Keratinocyte (primary cell): Measurements from ENCODE around the gene SPANXN5.
"Not testable (repeated sequence)": the region's sequence is repeated elsewhere in the genome, so short reads cannot be mapped to it uniquely, and the experiment has no call there.

Source experiments
- CTCF ChIP-seq, 3 experiments: IDR thresholded peaks in 1 of 3; conservative IDR thresholded peaks in 1 of 3; optimal IDR thresholded peaks in 1 of 3; 2 replicates in 2 of 3; 3 replicates in 1 of 3; pipeline versions ENCODE3 to v1.5.1; 2011; ENCODE audit warnings: low read length in 3 of 3, mild to moderate bottlenecking in 3 of 3, moderate library complexity in 2 of 3, control low read depth in 1 of 3, inconsistent platforms in 1 of 3; ENCODE audit not compliant: insufficient read depth in 2 of 3; ENCODE audit errors: extremely low read depth in 1 of 3
- EZH2 ChIP-seq: IDR thresholded peaks from one replicate; pipeline ENCODE4 v1.6.1; 2012; ENCODE audit warnings: inconsistent platforms, mild to moderate bottlenecking, low read length, moderate library complexity

DNA sequence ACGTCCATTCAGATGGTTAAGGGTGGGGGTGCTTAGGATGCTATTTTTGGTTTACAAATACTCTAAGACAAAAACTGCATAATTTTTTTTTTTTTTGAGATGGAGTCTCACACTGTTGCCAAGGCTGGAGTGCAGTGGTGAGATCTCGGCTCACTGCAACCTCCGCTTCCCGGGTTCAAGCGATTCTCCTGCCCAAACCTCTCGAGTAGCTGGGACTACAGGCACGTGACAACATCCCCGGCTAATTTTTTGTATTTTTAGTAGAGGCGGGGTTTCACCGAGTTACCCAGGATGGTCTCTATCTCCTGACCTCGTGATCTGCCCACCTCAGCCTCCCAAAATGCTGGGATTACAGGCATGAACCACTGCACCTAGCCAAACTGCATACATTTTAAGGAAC lies 23.7 kb downstream of the SPANXN5 start:
- TF ChIP-seq CTCF (optimal IDR thresholded peaks at IDR 0.05 in 1 of 3, IDR thresholded peaks at IDR 0.05 in 1 of 3, conservative IDR thresholded peaks at IDR 0.05 in 1 of 3; ENCODE audit: extremely low read depth in 1 of 3, insufficient read depth in 2 of 3, low read length in 3 of 3); EZH2: not testable (repeated sequence)
